OCI-LY7 (cell line): ENCODE results near the gene HS6ST3. TPM values are rescaled to one million over a fixed set of nuclear protein-coding genes. Genes with fewer than 3 reads are reported as not detected.

Experiments
- BruUV-seq: library from RNA; stranded (reverse); fragments of 400-500 nt; replicated peaks from 2 replicates; lab custom pipeline; 2021; lab: Mats Ljungman, UMichigan
- CTCF ChIA-PET: fragments of 300-600 bp; sonication (Branson Sonifier 250); formaldehyde crosslinking; loops from one replicate; lab custom pipeline; 2022; ENCODE audit warnings: antibody characterized with exemption; ENCODE audit not compliant: unreplicated experiment; lab: Charles Lee
- POLR2A ChIA-PET: fragments of 300-600 bp; sonication (Branson Sonifier 250); formaldehyde crosslinking; loops from one replicate; lab custom pipeline; 2022; ENCODE audit warnings: antibody characterized with exemption; lab: Charles Lee
- DNase-seq: peaks from one replicate; pipeline ENCODE4 v3.0.0-alpha.2; 2015; ENCODE audit warnings: low spot score
- H2AFZ ChIP-seq: fragments of 200-600 bp; sonication (generic), shearing (Covaris generic); 2 replicates; pipeline ENCODE4 v1.6.1; 2014; ENCODE audit warnings: mild to moderate bottlenecking, antibody characterized with exemption, low read length, moderate library complexity
- H3K27ac ChIP-seq: fragments of 200-600 bp; sonication (generic); 2 replicates; pipeline ENCODE4 v1.5.1; 2014; ENCODE audit warnings: mixed run types, low read depth, mild to moderate bottlenecking, moderate library complexity, low read length, inconsistent platforms; ENCODE audit not compliant: poor library complexity, severe bottlenecking
- H3K36me3 ChIP-seq: fragments of 200-600 bp; sonication (generic); 2 replicates; pipeline ENCODE4 v1.6.1; 2014; ENCODE audit warnings: mild to moderate bottlenecking, antibody characterized with exemption, low read length, moderate library complexity, mixed read lengths; ENCODE audit not compliant: insufficient read depth
- H3K4me1 ChIP-seq: fragments of 200-600 bp; sonication (generic); 2 replicates; pipeline ENCODE4 v1.5.1; 2014; ENCODE audit warnings: mild to moderate bottlenecking, low read length; ENCODE audit not compliant: insufficient read depth, poor library complexity, severe bottlenecking
- H3K4me2 ChIP-seq: fragments of 200-600 bp; sonication (generic); 2 replicates; pipeline ENCODE4 v1.6.1; 2014; ENCODE audit warnings: mild to moderate bottlenecking, low read length
- H3K4me3 ChIP-seq: fragments of 200-600 bp; sonication (generic); 2 replicates; pipeline ENCODE4 v1.5.1; 2014; ENCODE audit warnings: mild to moderate bottlenecking, low read depth, low read length; ENCODE audit not compliant: poor library complexity, severe bottlenecking
- H3K79me2 ChIP-seq: fragments of 200-600 bp; sonication (generic); 2 replicates; pipeline ENCODE4 v1.6.1; 2016; ENCODE audit warnings: low read depth, mild to moderate bottlenecking, low read length, moderate library complexity, mixed read lengths; ENCODE audit not compliant: insufficient read depth
- H3K9me2 ChIP-seq: fragments of 200-600 bp; sonication (generic); 2 replicates; pipeline ENCODE4 v1.6.1; 2016; ENCODE audit warnings: mild to moderate bottlenecking, low read length, mixed read lengths; ENCODE audit not compliant: insufficient read depth
- H3K9me3 ChIP-seq: fragments of 200-600 bp; sonication (generic); 2 replicates; pipeline ENCODE4 v1.6.1; 2014; ENCODE audit warnings: mild to moderate bottlenecking, mixed run types, low read length, mixed read lengths
- H4K20me1 ChIP-seq: fragments of 200-600 bp; sonication (generic); 2 replicates; pipeline ENCODE4 v1.6.1; 2014; ENCODE audit warnings: mild to moderate bottlenecking, antibody characterized with exemption, low read length, moderate library complexity, mixed read lengths; ENCODE audit not compliant: insufficient read depth
- EZH2phosphoT487 ChIP-seq: fragments of 200-600 bp; sonication (generic); IDR thresholded peaks from 2 replicates; pipeline ENCODE4 v1.6.1; 2018; ENCODE audit warnings: low read depth, borderline replicate concordance, mild to moderate bottlenecking, mixed run types, antibody characterized with exemption, low read length, moderate library complexity, mixed read lengths
- intact Hi-C: fragments of 100-400 bp; cut with micrococcal nuclease; formaldehyde crosslinking; loops from one replicate; pipeline ENCODE4 v1.10.0; 2022; ENCODE audit not compliant: unreplicated experiment
- total RNA-seq, 2 experiments: library from RNA; depleted of rRNA in 1 of 2; stranded (reverse); fragments of >200 nt in 1 of 2; shearing (Covaris generic) in 1 of 2; gene quantifications; 2 replicates each; pipeline ENCODE4 v1.2.3, GENCODE V29; 2014 to 2022
- TF ChIP-seq, protein P1 (sequence below): fragments of 200-600 bp; sonication (generic); conservative IDR thresholded peaks from 2 replicates; pipeline ENCODE4 v1.5.1; 2014; ENCODE audit warnings: mild to moderate bottlenecking, antibody characterized with exemption, low read length, moderate library complexity, mixed read lengths

HS6ST3 gene
- total RNA-seq, 2 experiments from 2014 or later, result not detected

DNA sequence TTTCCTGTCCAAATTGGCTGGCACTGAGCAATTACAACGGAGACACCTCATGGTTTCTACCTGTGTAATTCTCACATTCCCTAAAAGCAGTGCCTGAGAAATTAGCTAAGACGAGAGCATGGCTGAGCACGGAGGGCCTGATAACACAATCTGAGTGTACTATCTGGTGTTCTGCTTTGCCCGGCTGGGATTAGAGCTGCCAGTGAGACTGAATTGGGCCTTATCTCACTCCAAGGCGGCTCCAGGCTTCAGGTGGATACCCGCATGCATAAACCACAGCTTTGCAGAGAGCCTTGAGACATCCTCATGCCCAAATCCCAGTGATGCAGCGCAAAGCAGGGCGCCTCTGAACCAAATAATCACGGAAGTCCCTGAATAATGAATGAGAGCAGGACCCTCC lies 732.1 kb downstream of the HS6ST3 start:
- TF ChIP-seq, protein P1, sequence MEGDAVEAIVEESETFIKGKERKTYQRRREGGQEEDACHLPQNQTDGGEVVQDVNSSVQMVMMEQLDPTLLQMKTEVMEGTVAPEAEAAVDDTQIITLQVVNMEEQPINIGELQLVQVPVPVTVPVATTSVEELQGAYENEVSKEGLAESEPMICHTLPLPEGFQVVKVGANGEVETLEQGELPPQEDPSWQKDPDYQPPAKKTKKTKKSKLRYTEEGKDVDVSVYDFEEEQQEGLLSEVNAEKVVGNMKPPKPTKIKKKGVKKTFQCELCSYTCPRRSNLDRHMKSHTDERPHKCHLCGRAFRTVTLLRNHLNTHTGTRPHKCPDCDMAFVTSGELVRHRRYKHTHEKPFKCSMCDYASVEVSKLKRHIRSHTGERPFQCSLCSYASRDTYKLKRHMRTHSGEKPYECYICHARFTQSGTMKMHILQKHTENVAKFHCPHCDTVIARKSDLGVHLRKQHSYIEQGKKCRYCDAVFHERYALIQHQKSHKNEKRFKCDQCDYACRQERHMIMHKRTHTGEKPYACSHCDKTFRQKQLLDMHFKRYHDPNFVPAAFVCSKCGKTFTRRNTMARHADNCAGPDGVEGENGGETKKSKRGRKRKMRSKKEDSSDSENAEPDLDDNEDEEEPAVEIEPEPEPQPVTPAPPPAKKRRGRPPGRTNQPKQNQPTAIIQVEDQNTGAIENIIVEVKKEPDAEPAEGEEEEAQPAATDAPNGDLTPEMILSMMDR, result no peak
- no peak for TF ChIP-seq EZH2phosphoT487
- no peak for DNase-seq
- Histone ChIP-seq H3K4me2 (no peak overlapping the region), H3K9me3 (no peaks in the 10 kb centered on the region), H4K20me1 (no peaks in the 10 kb centered on the region), H2AFZ (no peak overlapping the region), H3K36me3 (no peaks in the 10 kb centered on the region), H3K9me2 (no peaks in the 10 kb centered on the region), H3K27ac (no peak overlapping the region), H3K79me2 (no peaks in the 10 kb centered on the region), H3K4me1 (no peaks in the 10 kb centered on the region), H3K4me3 (no peak overlapping the region)
- POLR2A ChIA-PET, result no interaction called here
- intact Hi-C loops, result loop anchor here (10.0 kb wide), 1 partner anchor 203 kb away; no protein-coding TSS in a partner anchor
- CTCF ChIA-PET, result no interaction called here
- no TSS peak for BruUV-seq

DNA sequence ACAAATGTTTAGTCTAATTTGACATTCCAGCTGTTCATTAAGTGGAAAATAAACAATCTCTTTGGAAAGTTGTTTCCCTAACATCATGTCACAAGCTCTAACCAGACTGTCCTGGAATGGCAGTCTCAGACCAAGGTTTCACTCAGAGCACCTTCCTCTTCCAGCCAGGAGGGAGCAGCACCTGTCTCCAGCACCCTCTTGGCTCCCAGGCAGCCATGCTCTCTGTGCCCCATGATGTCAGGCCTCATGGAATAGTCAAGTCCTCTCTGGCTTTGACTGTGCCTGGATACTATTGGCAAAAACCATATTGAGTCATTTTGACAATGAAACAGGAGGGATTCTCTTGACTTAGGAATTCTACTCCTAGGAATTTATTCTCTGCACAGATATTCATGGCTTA lies 733.0 kb downstream of the HS6ST3 start:
- no peak overlapping the region for H3K27ac ChIP-seq
- no peak overlapping the region for H2AFZ ChIP-seq
- DNase-seq, result peak; percentile 5
- no peaks in the 10 kb centered on the region for H3K4me1 ChIP-seq
- no peaks in the 10 kb centered on the region for H3K36me3 ChIP-seq
- POLR2A ChIA-PET, result no interaction called here
- H3K79me2 ChIP-seq, result no peaks in the 10 kb centered on the region
- no peaks in the 10 kb centered on the region for H3K9me2 ChIP-seq
- CTCF ChIA-PET, result no interaction called here
- no peak overlapping the region for H3K4me3 ChIP-seq
- H3K9me3 ChIP-seq, result no peaks in the 10 kb centered on the region
- no peaks in the 10 kb centered on the region for H4K20me1 ChIP-seq
- BruUV-seq, result no TSS peak
- intact Hi-C loops, result loop anchor here (10.0 kb wide), 1 partner anchor 202 kb away; no protein-coding TSS in a partner anchor
- H3K4me2 ChIP-seq, result no peak overlapping the region
- TF ChIP-seq, protein P1, result peak; percentile 53
- no peak for TF ChIP-seq EZH2phosphoT487

DNA sequence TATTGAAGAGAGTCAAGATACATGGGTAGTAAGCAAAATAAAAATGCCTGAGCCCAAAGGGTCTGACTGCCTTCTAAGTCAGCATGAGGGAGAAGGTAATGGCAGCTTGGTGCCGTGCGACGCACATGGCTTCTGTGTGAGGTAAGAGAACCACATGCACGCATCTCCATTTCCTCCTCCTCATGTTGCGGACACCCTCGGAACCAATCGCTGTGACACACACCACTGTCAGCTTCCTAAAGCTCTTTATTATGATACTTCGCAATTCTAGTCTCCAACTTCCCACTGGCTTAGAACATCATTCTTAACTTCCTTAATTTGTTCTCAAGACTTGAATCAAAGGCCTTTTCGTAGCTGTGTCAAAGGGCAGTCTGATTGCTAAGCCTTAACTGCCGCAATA lies 734.2 kb downstream of the HS6ST3 start:
- no TSS peak for BruUV-seq
- H3K4me1 ChIP-seq, result no peaks in the 10 kb centered on the region
- H2AFZ ChIP-seq, result no peak overlapping the region
- ChIA-PET POLR2A (no interaction called here), CTCF (no interaction called here)
- H4K20me1 ChIP-seq, result no peaks in the 10 kb centered on the region
- no peaks in the 10 kb centered on the region for H3K36me3 ChIP-seq
- H3K4me3 ChIP-seq, result no peak overlapping the region
- intact Hi-C loops, result loop anchor here (10.0 kb wide), 1 partner anchor 201 kb away; no protein-coding TSS in a partner anchor
- H3K27ac ChIP-seq, result no peak overlapping the region
- no peak overlapping the region for H3K4me2 ChIP-seq
- no peaks in the 10 kb centered on the region for H3K9me2 ChIP-seq
- DNase-seq, result no peak
- TF ChIP-seq EZH2phosphoT487, result no peak
- TF ChIP-seq, protein P1, result no peak
- no peaks in the 10 kb centered on the region for H3K9me3 ChIP-seq
- no peaks in the 10 kb centered on the region for H3K79me2 ChIP-seq
